ENCODE data around the gene IZUMO4. TPM values are rescaled to one million over a fixed set of nuclear protein-coding genes. Genes with fewer than 3 reads are reported as not detected.

Gene IZUMO4
- total and polyA plus RNA-seq, 8 donors, result 3.5 to 22.3 (median 8.1) TPM; not detected in 3

- DNase-seq, result peak in 1 of 2 donors; percentile 59
- Histone ChIP-seq H3K27me3 (no peaks in the 10 kb centered on the region), H3K4me1 (peaks cover 71 to 84% (median 81%) of the 10 kb centered on the region in 4 donors), H3K36me3 (peaks cover 23 to 47% (median 41%) of the 10 kb centered on the region in 4 donors), H3K4me3 (peak overlapping the region; percentile 75 to 99 (median 98)), H3K9me3 (no peaks in the 10 kb centered on the region), H3K27ac (peak overlapping the region; percentile 94 to 100 (median 100))
- TF ChIP-seq POLR2AphosphoS5 (IDR thresholded peaks at IDR 0.05) (no peak), EP300 (IDR thresholded peaks at IDR 0.05) (no peak), POLR2A (IDR thresholded peaks at IDR 0.05) (no peak), CTCF (IDR thresholded peaks at IDR 0.05) (no peak)
- 18 to 46% (median 32%) methylated on average over 19 to 27 of the region's 27 CpGs for WGBS, 5 donors
- intact Hi-C loops (cut with DNase I; ENCODE audit: low total_unique reads), result no loop called here
Observed at GRCh38 chr19:2048959-2049740, 47.6 kb upstream of the IZUMO4 start.

GRCh38 chr19:2049741-2050348 lies 46.9 kb upstream of the IZUMO4 start:
- intact Hi-C loops (cut with DNase I; ENCODE audit: low total_unique reads), result no loop called here
- peaks cover 64 to 84% (median 81%) of the 10 kb centered on the region in 4 donors for H3K4me1 ChIP-seq
- no peaks in the 10 kb centered on the region for H3K9me3 ChIP-seq

GRCh38 chr19:2050349-2050990 lies 46.2 kb upstream of the IZUMO4 start:
- DNase-seq, result peak in 1 of 2 donors; percentile 63
- Histone ChIP-seq H3K36me3 (peaks cover 12 to 34% (median 28%) of the 10 kb centered on the region in 4 donors), H3K27ac (peak overlapping the region; percentile 94 to 100 (median 100)), H3K9me3 (no peaks in the 10 kb centered on the region), H3K27me3 (no peaks in the 10 kb centered on the region), H3K4me1 (peaks cover 61 to 81% (median 80%) of the 10 kb centered on the region in 4 donors), H3K4me3 (peak overlapping the region; percentile 75 to 99 (median 98))
- intact Hi-C loops (cut with DNase I; ENCODE audit: low total_unique reads), result no loop called here
- 0 to 3% (median 1%) methylated on average over 6 to 49 of the region's 49 CpGs for WGBS, 5 donors
- TF ChIP-seq POLR2A (IDR thresholded peaks at IDR 0.05), result no peak
- TF ChIP-seq EP300 (IDR thresholded peaks at IDR 0.05), result no peak

More at GRCh38 chr19:2049741-2050348, 46.9 kb upstream of the IZUMO4 start:
- Histone ChIP-seq H3K36me3 (peaks cover 18 to 40% (median 34%) of the 10 kb centered on the region in 4 donors), H3K4me3 (peak overlapping the region; percentile 75 to 99 (median 98)), H3K27ac (peak overlapping the region; percentile 94 to 100 (median 100)), H3K27me3 (no peaks in the 10 kb centered on the region)
- DNase-seq, result peak; percentile 91 to 93
- 0 to 1% (median 0%) methylated on average over 5 to 16 of the region's 16 CpGs for WGBS, 5 donors
- TF ChIP-seq EP300 (IDR thresholded peaks at IDR 0.05) (no peak), POLR2AphosphoS5 (IDR thresholded peaks at IDR 0.05) (peak; percentile 51 to 87 (median 86)), POLR2A (IDR thresholded peaks at IDR 0.05) (peak in 1 of 4 donors; percentile 18)

- peak within 1 kb of the TSS; percentile 75 to 99 (median 98) for H3K4me3 ChIP-seq
- no peaks in the 10 kb centered on the region for H3K9me3 ChIP-seq
- peak; percentile 94 to 97 for DNase-seq
- H3K27me3 ChIP-seq, result no peaks in the 10 kb centered on the region
- intact Hi-C loops (cut with DNase I; ENCODE audit: low total_unique reads), result no loop called here
- peak within 1 kb of the TSS; percentile 94 to 100 (median 100) for H3K27ac ChIP-seq
- peaks cover 5 to 26% (median 21%) of the 10 kb centered on the region in 4 donors for H3K36me3 ChIP-seq
- TF ChIP-seq EP300 (IDR thresholded peaks at IDR 0.05), result no peak
- peak in 1 of 4 donors; percentile 21 for TF ChIP-seq POLR2A (IDR thresholded peaks at IDR 0.05)
- peak; percentile 93 to 99 (median 99) for TF ChIP-seq POLR2AphosphoS5 (IDR thresholded peaks at IDR 0.05)
- TF ChIP-seq CTCF (IDR thresholded peaks at IDR 0.05), result peak in 4 of 7 experiments; percentile 39 to 80 (median 62)
- peaks cover 61 to 81% (median 80%) of the 10 kb centered on the region in 4 donors for H3K4me1 ChIP-seq
- WGBS, 5 donors, result 2 to 12% (median 3%) methylated on average over 12 to 93 of the region's 93 CpGs
Observed at GRCh38 chr19:2050991-2051772, 45.5 kb upstream of the IZUMO4 start, which contains the start of gene MKNK2. Gene MKNK2, minus strand, starts transcription at chr19:2051244. Its CDS starts 393 bp downstream, at chr19:2050851.
